H1 (cell line): ENCODE results near the gene PCSK9. TPM values are rescaled to one million over a fixed set of nuclear protein-coding genes. Genes with fewer than 3 reads are reported as not detected.

ENCODE experiments used
- CTCF ChIA-PET: fragments of 300-600 bp; sonication (Branson Sonifier 250); formaldehyde crosslinking; loops from one replicate; lab custom pipeline; 2021; ENCODE audit not compliant: partially characterized antibody; lab: Charles Lee
- POLR2A ChIA-PET: fragments of 300-600 bp; sonication (Branson Sonifier 250); formaldehyde crosslinking; loops from one replicate; lab custom pipeline; 2021; ENCODE audit warnings: inconsistent platforms; ENCODE audit not compliant: partially characterized antibody; lab: Charles Lee
- DNase-seq, 2 experiments: peaks; one replicate each; pipeline versions ENCODE4 v3.0.0 to v3.0.0-alpha.2; 2010 to 2022; ENCODE audit warnings: low spot score in 2 of 2, low read depth in 1 of 2, mixed read lengths in 1 of 2
- FAIRE-seq: peaks from 2 replicates; lab custom pipeline; 2011; peaks lifted over from hg19 to GRCh38; lab: Jason Lieb, UNC
- H2AFZ ChIP-seq: 2 replicates; pipeline ENCODE4 v1.8.1; 2012; ENCODE audit warnings: low read length, inconsistent platforms
- H2AK5ac ChIP-seq: 2 replicates; pipeline ENCODE4 v1.6.1; 2013; ENCODE audit warnings: low read depth, low read length
- H2BK120ac ChIP-seq: replicated peaks from 2 replicates; pipeline ENCODE3; 2013; ENCODE audit warnings: low read depth, low read length, inconsistent platforms
- H2BK12ac ChIP-seq: 2 replicates; pipeline ENCODE4 v1.6.1; 2013; ENCODE audit warnings: low read depth, low read length
- H2BK15ac ChIP-seq: 2 replicates; pipeline ENCODE4 v1.6.1; 2013; ENCODE audit warnings: low read length
- H2BK20ac ChIP-seq: 2 replicates; pipeline ENCODE4 v1.6.1; 2013; ENCODE audit warnings: low read length
- H2BK5ac ChIP-seq: 2 replicates; pipeline ENCODE4 v1.6.1; 2013; ENCODE audit warnings: low read depth, low read length
- H3K14ac ChIP-seq: 2 replicates; pipeline ENCODE4 v1.6.1; 2013; ENCODE audit warnings: inconsistent platforms; ENCODE audit not compliant: insufficient read length
- H3K18ac ChIP-seq: 2 replicates; pipeline ENCODE4 v1.6.1; 2013; ENCODE audit warnings: low read length; ENCODE audit errors: extremely low read depth
- H3K23ac ChIP-seq: 2 replicates; pipeline ENCODE4 v1.6.1; 2013; ENCODE audit warnings: inconsistent platforms; ENCODE audit not compliant: insufficient read length
- H3K23me2 ChIP-seq: 2 replicates; pipeline ENCODE4 v1.6.1; 2013; ENCODE audit warnings: low read depth, low read length
- H3K27ac ChIP-seq: 2 replicates; pipeline ENCODE4 v1.6.1; 2011; ENCODE audit warnings: low read depth, low read length, inconsistent platforms
- H3K27me3 ChIP-seq, 4 experiments: replicated peaks in 1 of 4; 1 replicate in 1 of 4; 2 replicates in 3 of 4; pipeline versions ENCODE4 v1.6.1 to v1.8.1; 2011 to 2013; ENCODE audit warnings: low read length in 3 of 4, mild to moderate bottlenecking in 3 of 4, inconsistent platforms in 2 of 4, mixed read lengths in 2 of 4, moderate library complexity in 1 of 4; ENCODE audit not compliant: control insufficient read depth in 3 of 4, insufficient read depth in 3 of 4; ENCODE audit errors: extremely low read depth in 1 of 4
- H3K36me3 ChIP-seq, 4 experiments: 2 replicates each; pipeline versions ENCODE4 v1.6.1 to v1.8.1; 2011 to 2013; ENCODE audit warnings: mild to moderate bottlenecking in 4 of 4, low read length in 3 of 4, moderate library complexity in 2 of 4, control low read depth in 1 of 4, inconsistent platforms in 1 of 4; ENCODE audit not compliant: insufficient read depth in 4 of 4, control insufficient read depth in 2 of 4
- H3K4ac ChIP-seq: replicated peaks from 2 replicates; pipeline ENCODE3; 2013; ENCODE audit warnings: low read length, low read depth, mixed read lengths, inconsistent platforms; ENCODE audit not compliant: insufficient read length
- H3K4me1 ChIP-seq, 4 experiments: replicated peaks in 1 of 4; 1 replicate in 1 of 4; 2 replicates in 3 of 4; pipeline versions ENCODE4 v1.6.1 to v1.8.1; 2011 to 2013; ENCODE audit warnings: low read length in 3 of 4, inconsistent platforms in 2 of 4, mixed read lengths in 1 of 4; ENCODE audit not compliant: insufficient read depth in 4 of 4, control insufficient read depth in 3 of 4
- H3K4me2 ChIP-seq, 2 experiments: 2 replicates each; pipeline versions ENCODE4 v1.6.1 to v1.8.1; 2011 to 2013; ENCODE audit warnings: low read depth in 2 of 2, low read length in 2 of 2, control low read depth in 1 of 2, inconsistent platforms in 1 of 2, mild to moderate bottlenecking in 1 of 2; ENCODE audit not compliant: insufficient read depth in 1 of 2
- H3K4me3 ChIP-seq, 4 experiments: fragments of 200-600, 300-600 bp in 1 of 4; sonication (generic), shearing (Covaris generic), sonication (Bioruptor Twin) in 1 of 4; 2 replicates each; pipeline versions ENCODE4 v1.5.1 to v1.8.1; 2011 to 2016; ENCODE audit warnings: low read length in 4 of 4, low read depth in 3 of 4, control low read depth in 2 of 4, inconsistent platforms in 2 of 4, mild to moderate bottlenecking in 2 of 4, mixed read lengths in 1 of 4, moderate library complexity in 1 of 4; ENCODE audit not compliant: insufficient read depth in 2 of 4; ENCODE audit errors: extremely low read depth in 1 of 4
- H3K56ac ChIP-seq: replicated peaks from 2 replicates; pipeline ENCODE3; 2013; ENCODE audit warnings: low read depth, mild to moderate bottlenecking, mixed read lengths, low read length, inconsistent platforms; ENCODE audit not compliant: insufficient read length
- H3K79me1 ChIP-seq: 2 replicates; pipeline ENCODE4 v1.6.1; 2013; ENCODE audit warnings: low read depth, low read length, control low read depth
- H3K79me2 ChIP-seq, 2 experiments: 2 replicates each; pipeline versions ENCODE4 v1.6.1 to v1.8.1; 2012 to 2013; ENCODE audit warnings: low read length in 2 of 2, mild to moderate bottlenecking in 2 of 2, inconsistent platforms in 1 of 2; ENCODE audit not compliant: insufficient read depth in 2 of 2, control insufficient read depth in 1 of 2
- H3K9ac ChIP-seq, 4 experiments: replicated peaks in 1 of 4; 1 replicate in 1 of 4; 2 replicates in 3 of 4; pipeline versions ENCODE4 v1.6.1 to v1.8.1; 2011 to 2013; ENCODE audit warnings: low read depth in 3 of 4, low read length in 3 of 4, control low read depth in 2 of 4, mild to moderate bottlenecking in 2 of 4, moderate library complexity in 2 of 4, inconsistent platforms in 1 of 4; ENCODE audit errors: extremely low read depth in 1 of 4
- H3K9me3 ChIP-seq, 2 experiments: 2 replicates each; pipeline versions ENCODE4 v1.6.1 to v1.8.1; 2012 to 2013; ENCODE audit warnings: mild to moderate bottlenecking in 2 of 2, moderate library complexity in 2 of 2, control low read depth in 1 of 2, inconsistent platforms in 1 of 2, low read depth in 1 of 2, low read length in 1 of 2, mixed read lengths in 1 of 2; ENCODE audit not compliant: insufficient read depth in 2 of 2
- H4K20me1 ChIP-seq, 2 experiments: replicated peaks in 1 of 2; 2 replicates each; pipeline versions ENCODE3 to v1.8.1; 2011 to 2013; ENCODE audit warnings: inconsistent platforms in 2 of 2, low read length in 2 of 2, mild to moderate bottlenecking in 1 of 2; ENCODE audit not compliant: insufficient read depth in 2 of 2, control insufficient read depth in 1 of 2
- H4K5ac ChIP-seq: 2 replicates; pipeline ENCODE4 v1.6.1; 2013; ENCODE audit warnings: low read length, low read depth, mixed read lengths, inconsistent platforms; ENCODE audit not compliant: insufficient read length
- H4K8ac ChIP-seq: 2 replicates; pipeline ENCODE4 v1.8.0; 2013; ENCODE audit warnings: mild to moderate bottlenecking, moderate library complexity, low read length, inconsistent platforms; ENCODE audit not compliant: insufficient read depth; ENCODE audit errors: extremely low read depth
- H4K91ac ChIP-seq: replicated peaks from 2 replicates; pipeline ENCODE3; 2013; ENCODE audit warnings: low read length, mixed read lengths, inconsistent platforms; ENCODE audit not compliant: insufficient read length
- ATF2 ChIP-seq: IDR thresholded peaks from 2 replicates; pipeline ENCODE4 v1.6.1; 2012; ENCODE audit warnings: low read length, inconsistent platforms
- BACH1 ChIP-seq: IDR thresholded peaks from 2 replicates; pipeline ENCODE4 v1.6.1; 2012; ENCODE audit warnings: low read length, improper control_type of control experiment
- CHD2 ChIP-seq: IDR thresholded peaks from 2 replicates; pipeline ENCODE4 v1.6.1; 2012; ENCODE audit warnings: low read length, improper control_type of control experiment
- CTBP2 ChIP-seq: IDR thresholded peaks from 2 replicates; pipeline ENCODE4 v1.7.0; 2011; ENCODE audit warnings: borderline replicate concordance, mild to moderate bottlenecking, moderate library complexity, mixed read lengths, low read length; ENCODE audit not compliant: insufficient read depth, insufficient read length
- KDM1A ChIP-seq: fragments of 200-600, 300-600 bp; sonication (generic); IDR thresholded peaks from 2 replicates; pipeline ENCODE4 v1.7.1; 2016; ENCODE audit warnings: mild to moderate bottlenecking, low read length, borderline replicate concordance
- NANOG ChIP-seq: IDR thresholded peaks from 2 replicates; pipeline ENCODE4 v1.6.1; 2011; ENCODE audit warnings: low read length, low read depth, mild to moderate bottlenecking, inconsistent platforms; ENCODE audit not compliant: insufficient read depth, poor library complexity, severe bottlenecking
- POU5F1 ChIP-seq: IDR thresholded peaks from 2 replicates; pipeline ENCODE4 v1.6.1; 2011; ENCODE audit warnings: low read depth, mild to moderate bottlenecking, low read length, moderate library complexity
- SIX5 ChIP-seq: IDR thresholded peaks from 2 replicates; pipeline ENCODE4 v1.6.1; 2011; ENCODE audit warnings: mild to moderate bottlenecking, low read depth, low read length
- TAF1 ChIP-seq: IDR thresholded peaks from 2 replicates; pipeline ENCODE4 v1.6.1; 2011; ENCODE audit warnings: mild to moderate bottlenecking, low read depth, low read length
- TBP ChIP-seq: IDR thresholded peaks from 2 replicates; pipeline ENCODE4 v1.6.1; 2011; ENCODE audit warnings: low read depth, low read length, improper control_type of control experiment
- TEAD4 ChIP-seq: IDR thresholded peaks from 2 replicates; pipeline ENCODE4 v1.6.1; 2012; ENCODE audit warnings: low read depth, low read length, inconsistent platforms, mixed read lengths
- ZNF274 ChIP-seq: IDR thresholded peaks from 2 replicates; pipeline ENCODE4 v1.7.0; 2012; ENCODE audit warnings: low read length, borderline replicate concordance; ENCODE audit errors: extremely low read depth
- WGBS, 2 experiments: shearing (Covaris generic) in 1 of 2; methylation state at CpG; one replicate each; pipeline versions ENCODE4 v1.1.6 to v1.1.7; 2013 to 2015; ENCODE audit warnings: low lambda C conversion rate in 2 of 2, mixed read lengths in 2 of 2, inconsistent platforms in 1 of 2, low coverage in 1 of 2, missing lambda C conversion rate in 1 of 2; ENCODE audit not compliant: insufficient replicate concordance in 2 of 2, insufficient coverage in 1 of 2, insufficient read length in 1 of 2; ENCODE audit errors: extremely low coverage in 1 of 2, missing lambda C conversion rate in 1 of 2; 5-methylcytosine and 5-hydroxymethylcytosine counted together
- polyA plus RNA-seq, 7 experiments: library from polyadenylated mRNA; depleted of rRNA in 3 of 7; stranded (reverse) in 5 of 7; unstranded in 2 of 7; fragments of >200 nt in 5 of 7; fragments of 200-250 nt in 2 of 7; gene quantifications; 1 replicate in 5 of 7; 2 replicates in 1 of 7; 4 replicates in 1 of 7; pipeline versions ENCODE4 v1.2.1 to v1.2.3, GENCODE V29; 2011 to 2013; ENCODE audit warnings: missing spikeins in 2 of 7, mixed read lengths in 2 of 7
- total RNA-seq: library from RNA; stranded (reverse); fragmentation: NEBNext Ultra II Directional; extraction: Animal tissue kit (Norgen Biotek cat#: 25700); gene quantifications from 2 replicates; pipeline ENCODE4 v1.2.1, GENCODE V29; 2021

Gene PCSK9
- total and polyA plus RNA-seq, 2 of the 8 experiments (the other 6 are each of a cell fraction or from before 2014, with no cell fraction given) = 22.3 to 32.3 TPM

- H2AK5ac ChIP-seq = no peak overlapping the region
- no peak overlapping the region for H2BK20ac ChIP-seq
- no peak overlapping the region for H4K5ac ChIP-seq
- H3K56ac ChIP-seq = no peak overlapping the region
- no peak overlapping the region for H4K8ac ChIP-seq
- ChIA-PET POLR2A (no interaction called here), CTCF (interaction anchor here (2.1 to 2.2 kb wide), 2 partner anchors 10 to 17 kb away, joined by 5 to 11 read pairs; no protein-coding TSS in a partner anchor)
- DNase-seq (no peak), FAIRE-seq (no peak)
- H2BK12ac ChIP-seq = no peak overlapping the region
- no peaks in the 10 kb centered on the region for H3K9me3 ChIP-seq
- no peak overlapping the region for H4K91ac ChIP-seq
- H3K27ac ChIP-seq = no peak overlapping the region
- H3K4ac ChIP-seq = no peak overlapping the region
- H3K23me2 ChIP-seq = no peaks in the 10 kb centered on the region
- H3K79me2 ChIP-seq = no peaks in the 10 kb centered on the region
- H2BK15ac ChIP-seq = no peak overlapping the region
- 0 out of 2 replicates have a peak, but pooled peaks cover 2% of the 10 kb centered on the region for H3K79me1 ChIP-seq
- H3K4me3 ChIP-seq = no peak overlapping the region
- no peak overlapping the region for H3K9ac ChIP-seq
- no peak overlapping the region for H3K14ac ChIP-seq
- no peak overlapping the region for H2BK5ac ChIP-seq
- 56% methylated on average over 7 of the region's 7 CpGs; no CpG with 5 or more reads in 1 of the 2 experiments for WGBS, 2 experiments
- no peaks in the 10 kb centered on the region for H3K4me1 ChIP-seq
- peaks cover 0 to 13% (median 2%) of the 10 kb centered on the region in 4 experiments; a peak in 5 of 8 replicates for H3K36me3 ChIP-seq
- H3K27me3 ChIP-seq = no peaks in the 10 kb centered on the region
- H3K4me2 ChIP-seq = no peak overlapping the region
- H3K23ac ChIP-seq = no peak overlapping the region
- H2BK120ac ChIP-seq = no peak overlapping the region
- no peak overlapping the region for H3K18ac ChIP-seq
- H4K20me1 ChIP-seq = peaks cover 0 to 16% of the 10 kb centered on the region in 2 experiments
- no peak overlapping the region for H2AFZ ChIP-seq
- TF ChIP-seq TBP = no peak
- no peak for TF ChIP-seq BACH1
- no peak for TF ChIP-seq ZNF274
- TF ChIP-seq TAF1 = no peak
- no peak for TF ChIP-seq TEAD4
- no peak for TF ChIP-seq NANOG
- no peak for TF ChIP-seq CHD2
- TF ChIP-seq POU5F1 = no peak
- TF ChIP-seq ATF2 = no peak
- no peak for TF ChIP-seq SIX5
- TF ChIP-seq CTBP2 = no peak
- TF ChIP-seq KDM1A = no peak
Measured at GRCh38 chr1:55053265-55053954, 14.1 kb downstream of the PCSK9 start.
